Fibroblast of lung (primary cell): ENCODE results near the gene SMAD4.

Experiments used
- EZH2 ChIP-seq: IDR thresholded peaks from 2 replicates; pipeline ENCODE4 v1.5.1; 2012; ENCODE audit warnings: low read length, control low read depth, mild to moderate bottlenecking; ENCODE audit errors: missing control alignments
- TF ChIP-seq, protein P1 (sequence below), 2 donors: IDR thresholded peaks in 1 of 2; conservative IDR thresholded peaks in 1 of 2; 1 replicate in 1 of 2; 2 replicates in 1 of 2; pipeline ENCODE4 v1.5.1; 2011 to 2012; ENCODE audit warnings: low read length in 2 of 2, control low read depth in 1 of 2, inconsistent platforms in 1 of 2, low read depth in 1 of 2, mild to moderate bottlenecking in 1 of 2

DNA sequence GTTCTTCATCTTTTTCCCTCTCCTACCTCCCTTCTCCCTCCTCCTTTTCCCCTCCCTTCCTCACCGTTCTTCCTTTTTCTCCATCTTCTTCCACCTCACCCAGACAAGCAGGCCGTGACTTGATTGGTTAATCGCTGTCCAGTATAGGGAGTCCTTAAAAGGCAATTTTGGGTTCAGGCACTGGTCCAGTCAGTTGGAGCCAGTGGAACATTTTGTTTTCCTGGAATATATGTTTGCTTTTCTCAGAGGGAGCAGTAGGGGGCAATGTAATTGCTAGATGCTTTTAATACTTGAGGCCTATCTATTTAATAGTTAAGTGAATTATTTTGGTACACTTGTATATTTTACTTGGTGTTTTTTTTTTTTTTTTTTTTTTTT is 47.2 kb upstream of the SMAD4 start:
- no peak for TF ChIP-seq EZH2
- TF ChIP-seq, protein P1, sequence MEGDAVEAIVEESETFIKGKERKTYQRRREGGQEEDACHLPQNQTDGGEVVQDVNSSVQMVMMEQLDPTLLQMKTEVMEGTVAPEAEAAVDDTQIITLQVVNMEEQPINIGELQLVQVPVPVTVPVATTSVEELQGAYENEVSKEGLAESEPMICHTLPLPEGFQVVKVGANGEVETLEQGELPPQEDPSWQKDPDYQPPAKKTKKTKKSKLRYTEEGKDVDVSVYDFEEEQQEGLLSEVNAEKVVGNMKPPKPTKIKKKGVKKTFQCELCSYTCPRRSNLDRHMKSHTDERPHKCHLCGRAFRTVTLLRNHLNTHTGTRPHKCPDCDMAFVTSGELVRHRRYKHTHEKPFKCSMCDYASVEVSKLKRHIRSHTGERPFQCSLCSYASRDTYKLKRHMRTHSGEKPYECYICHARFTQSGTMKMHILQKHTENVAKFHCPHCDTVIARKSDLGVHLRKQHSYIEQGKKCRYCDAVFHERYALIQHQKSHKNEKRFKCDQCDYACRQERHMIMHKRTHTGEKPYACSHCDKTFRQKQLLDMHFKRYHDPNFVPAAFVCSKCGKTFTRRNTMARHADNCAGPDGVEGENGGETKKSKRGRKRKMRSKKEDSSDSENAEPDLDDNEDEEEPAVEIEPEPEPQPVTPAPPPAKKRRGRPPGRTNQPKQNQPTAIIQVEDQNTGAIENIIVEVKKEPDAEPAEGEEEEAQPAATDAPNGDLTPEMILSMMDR (conservative IDR thresholded peaks at IDR 0.05 in 1 of 2, IDR thresholded peaks at IDR 0.05 in 1 of 2; ENCODE audit: low read depth in 1 of 2, low read length in 2 of 2), result peak in 1 of 2 donors; percentile 19
